GM12878 (cell line): ENCODE data around the gene SLC39A8. TPM values are rescaled to one million over a fixed set of nuclear protein-coding genes. Genes with fewer than 3 reads are reported as not detected.

Experiments
- ASH2L ChIP-seq: fragments of 300-600, 200-600 bp; sonication (generic); IDR thresholded peaks from 2 replicates; pipeline ENCODE4 v1.6.1; 2017; ENCODE audit warnings: low read depth, mild to moderate bottlenecking, borderline replicate concordance
- BHLHE40 ChIP-seq, 2 experiments: fragments of 450-650 bp in 1 of 2; IDR thresholded peaks; 2 replicates each; pipeline ENCODE4 v1.6.1; 2011 to 2017; ENCODE audit warnings: low read depth in 2 of 2, borderline replicate concordance in 1 of 2, improper control_type of control experiment in 1 of 2, low read length in 1 of 2, mild to moderate bottlenecking in 1 of 2
- CBX3 ChIP-seq: fragments of 200-600 bp; sonication (generic); IDR thresholded peaks from 2 replicates; pipeline ENCODE4 v1.6.1; 2016; ENCODE audit warnings: low read depth, borderline replicate concordance
- CEBPB ChIP-seq, 2 experiments: fragments of 150-350 bp in 1 of 2; IDR thresholded peaks; 2 replicates each; pipeline ENCODE4 v1.6.1; 2012 to 2014; ENCODE audit warnings: low read depth in 2 of 2, low read length in 2 of 2, borderline replicate concordance in 1 of 2, inconsistent platforms in 1 of 2
- CEBPZ ChIP-seq: fragments of 150-350 bp; IDR thresholded peaks from 2 replicates; pipeline ENCODE4 v1.6.1; 2016; ENCODE audit warnings: low read depth, low read length
- CHD4 ChIP-seq: fragments of 200-600 bp; sonication (generic); IDR thresholded peaks from 2 replicates; pipeline ENCODE4 v1.6.1; 2016; ENCODE audit warnings: mild to moderate bottlenecking
- CREB1 ChIP-seq: IDR thresholded peaks from 2 replicates; pipeline ENCODE4 v1.6.1; 2012; ENCODE audit warnings: low read depth, mild to moderate bottlenecking, inconsistent platforms
- CUX1 ChIP-seq: IDR thresholded peaks from 2 replicates; pipeline ENCODE4 v1.6.1; 2012; ENCODE audit warnings: improper control_type of control experiment, low read depth, low read length; ENCODE audit not compliant: insufficient replicate concordance
- HSF1 ChIP-seq: fragments of 150-350 bp; IDR thresholded peaks from 2 replicates; pipeline ENCODE4 v1.6.1; 2014; ENCODE audit warnings: mild to moderate bottlenecking, low read depth, low read length
- IRF5 ChIP-seq: fragments of 450-650 bp; IDR thresholded peaks from 2 replicates; pipeline ENCODE4 v1.6.1; 2017; ENCODE audit warnings: borderline replicate concordance
- MTA3 ChIP-seq: IDR thresholded peaks from 2 replicates; pipeline ENCODE4 v1.6.1; 2012; ENCODE audit warnings: low read length, inconsistent platforms, borderline replicate concordance
- NBN ChIP-seq: fragments of 450-650 bp; IDR thresholded peaks from 2 replicates; pipeline ENCODE4 v1.6.1; 2016
- NRF1 ChIP-seq: conservative IDR thresholded peaks from 2 replicates; pipeline ENCODE4 v1.6.1; 2011; ENCODE audit warnings: mild to moderate bottlenecking, low read depth, low read length, improper control_type of control experiment
- RB1 ChIP-seq: fragments of 450-650 bp; formaldehyde crosslinking; IDR thresholded peaks from 2 replicates; pipeline ENCODE4 v1.6.1; 2017; ENCODE audit warnings: mild to moderate bottlenecking, borderline replicate concordance
- RELA ChIP-seq: fragments of 450-650 bp; IDR thresholded peaks from 2 replicates; pipeline ENCODE4 v1.8.0; 2014; ENCODE audit warnings: borderline replicate concordance; ENCODE audit not compliant: partially characterized antibody
- SIN3A ChIP-seq: IDR thresholded peaks from 2 replicates; pipeline ENCODE4 v1.6.1; 2012; ENCODE audit warnings: low read depth, low read length, improper control_type of control experiment
- SP1 ChIP-seq: IDR thresholded peaks from one replicate; pipeline ENCODE4 v1.6.1; 2011; ENCODE audit warnings: low read depth, low read length
- YY1 ChIP-seq: IDR thresholded peaks from 2 replicates; pipeline ENCODE4 v1.6.1; 2011; ENCODE audit warnings: low read depth, mild to moderate bottlenecking, low read length
- ZNF274 ChIP-seq: IDR thresholded peaks from one replicate; pipeline ENCODE4 v1.8.0; 2011; ENCODE audit not compliant: insufficient read length, insufficient read depth
- polyA plus RNA-seq, 11 experiments: library from polyadenylated mRNA; depleted of rRNA in 4 of 11; unstranded in 6 of 11; stranded (reverse) in 5 of 11; fragments of >200 nt; fragmentation: Nextera tagmentation in 4 of 11; fragmentation: Illumina TruSeq in 1 of 11; extraction: Ambion mirVana in 4 of 11; extraction: Trizol in 1 of 11; gene quantifications; 1 replicate in 1 of 11; 2 replicates in 10 of 11; pipeline versions ENCODE4 v1.2.1 to v1.2.3, GENCODE V29; 2011 to 2016; ENCODE audit warnings: inconsistent platforms in 2 of 11, missing spikeins in 2 of 11, low read depth in 1 of 11
- total RNA-seq, 4 experiments: library from RNA; depleted of rRNA in 3 of 4; stranded (reverse); fragments of >200 nt in 3 of 4; fragmentation: Illumina TruSeq in 1 of 4; extraction: Trizol in 1 of 4; gene quantifications; 2 replicates each; pipeline versions ENCODE4 v1.2.1 to v1.2.3, GENCODE V29; 2013 to 2021

Gene SLC39A8
- total and polyA plus RNA-seq, 10 of the 15 experiments (the other 5 are each of a cell fraction or from before 2014, with no cell fraction given) = 7.9 to 47.8 (median 32.8) TPM

GRCh38 chr4:102344520-102344953, 745 bp downstream of the SLC39A8 start (continued):
- no peak for TF ChIP-seq CUX1
- peak; percentile 65 for TF ChIP-seq RELA
- TF ChIP-seq BHLHE40 (IDR thresholded peaks at IDR 0.05; ENCODE audit: borderline replicate concordance in 1 of 2, low read depth in 2 of 2, low read length in 1 of 2) = peak in 1 of 2 experiments; percentile 34; a peak in 3 of 4 replicates
- TF ChIP-seq NRF1 = peak; percentile 35; the same call in 1 of the 2 replicates
- TF ChIP-seq CREB1 = peak; percentile 15; the same call in 1 of the 2 replicates
- 0 out of 2 replicates have a peak, but pooled peaks have one; percentile 32 for TF ChIP-seq YY1
- no peak for TF ChIP-seq CEBPZ
- no peak for TF ChIP-seq HSF1
- TF ChIP-seq CBX3 = no peak
- no peak for TF ChIP-seq NBN
- TF ChIP-seq CEBPB (IDR thresholded peaks at IDR 0.05; ENCODE audit: borderline replicate concordance in 1 of 2, low read depth in 2 of 2, low read length in 2 of 2) = no peak
- TF ChIP-seq SIN3A = peak; percentile 81; the same call in 1 of the 2 replicates
- TF ChIP-seq IRF5 = no peak
- TF ChIP-seq ZNF274 = no peak
- TF ChIP-seq CHD4 = no peak
- no peak for TF ChIP-seq MTA3
- peak; percentile 91; the same call in 1 of the 2 replicates for TF ChIP-seq RB1
- no peak for TF ChIP-seq ASH2L
- no peak for TF ChIP-seq SP1
